Measurements from ENCODE around the gene OR5B3.
"Not testable (repeated sequence)": the region's sequence is repeated elsewhere in the genome, so short reads cannot be mapped to it uniquely, and the experiment has no call there.

OR5B3 gene

DNA sequence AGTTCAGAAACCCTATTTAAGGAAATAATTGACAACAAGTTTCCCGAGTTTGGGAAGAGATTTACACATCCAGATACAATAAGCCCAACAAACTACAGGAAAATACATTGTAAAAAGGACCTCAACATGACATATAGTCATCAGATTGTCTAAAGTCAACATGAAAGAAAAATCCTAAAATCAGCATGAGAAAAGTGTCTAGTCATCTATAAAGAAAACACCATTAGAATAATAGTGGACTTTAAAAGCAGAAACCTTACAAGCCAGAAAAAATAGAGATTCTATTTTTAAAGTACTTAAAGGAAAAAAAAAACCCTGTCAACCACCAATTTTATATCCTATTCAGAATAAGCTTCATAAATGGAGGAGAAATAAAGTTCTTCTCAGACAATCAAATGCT lies 22.6 kb upstream of the OR5B3 start:
- TF ChIP-seq, protein P1, sequence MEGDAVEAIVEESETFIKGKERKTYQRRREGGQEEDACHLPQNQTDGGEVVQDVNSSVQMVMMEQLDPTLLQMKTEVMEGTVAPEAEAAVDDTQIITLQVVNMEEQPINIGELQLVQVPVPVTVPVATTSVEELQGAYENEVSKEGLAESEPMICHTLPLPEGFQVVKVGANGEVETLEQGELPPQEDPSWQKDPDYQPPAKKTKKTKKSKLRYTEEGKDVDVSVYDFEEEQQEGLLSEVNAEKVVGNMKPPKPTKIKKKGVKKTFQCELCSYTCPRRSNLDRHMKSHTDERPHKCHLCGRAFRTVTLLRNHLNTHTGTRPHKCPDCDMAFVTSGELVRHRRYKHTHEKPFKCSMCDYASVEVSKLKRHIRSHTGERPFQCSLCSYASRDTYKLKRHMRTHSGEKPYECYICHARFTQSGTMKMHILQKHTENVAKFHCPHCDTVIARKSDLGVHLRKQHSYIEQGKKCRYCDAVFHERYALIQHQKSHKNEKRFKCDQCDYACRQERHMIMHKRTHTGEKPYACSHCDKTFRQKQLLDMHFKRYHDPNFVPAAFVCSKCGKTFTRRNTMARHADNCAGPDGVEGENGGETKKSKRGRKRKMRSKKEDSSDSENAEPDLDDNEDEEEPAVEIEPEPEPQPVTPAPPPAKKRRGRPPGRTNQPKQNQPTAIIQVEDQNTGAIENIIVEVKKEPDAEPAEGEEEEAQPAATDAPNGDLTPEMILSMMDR (IDR thresholded peaks at IDR 0.05; ENCODE audit: low read depth, low read length): no peak
- TF ChIP-seq EZH2phosphoT487 (IDR thresholded peaks at IDR 0.05; ENCODE audit: low read depth): no peak
- no peaks in the 10 kb centered on the region for H3K79me2 ChIP-seq (ENCODE audit: low read length)
- no peaks in the 10 kb centered on the region for H3K36me3 ChIP-seq (replicated peaks; ENCODE audit: low read depth, low read length)
- H3K27me3 ChIP-seq (ENCODE audit: low read depth, low read length): no peaks in the 10 kb centered on the region; the same call in none of the 2 replicates
- no peaks in the 10 kb centered on the region for H3K9me3 ChIP-seq (ENCODE audit: insufficient read depth, low read length)
- H3K4me2 ChIP-seq (ENCODE audit: low read length): no peak overlapping the region
- H3K9ac ChIP-seq (ENCODE audit: low read length): no peak overlapping the region
- H3K4me3 ChIP-seq (ENCODE audit: low read length): no peak overlapping the region
- H2AFZ ChIP-seq (ENCODE audit: low read depth, low read length): no peak overlapping the region
- no peak overlapping the region for H3K27ac ChIP-seq (ENCODE audit: low read length)
- no peaks in the 10 kb centered on the region for H3K4me1 ChIP-seq (ENCODE audit: low read length)
- H4K20me1 ChIP-seq (ENCODE audit: insufficient read depth, low read length): no peaks in the 10 kb centered on the region

DNA sequence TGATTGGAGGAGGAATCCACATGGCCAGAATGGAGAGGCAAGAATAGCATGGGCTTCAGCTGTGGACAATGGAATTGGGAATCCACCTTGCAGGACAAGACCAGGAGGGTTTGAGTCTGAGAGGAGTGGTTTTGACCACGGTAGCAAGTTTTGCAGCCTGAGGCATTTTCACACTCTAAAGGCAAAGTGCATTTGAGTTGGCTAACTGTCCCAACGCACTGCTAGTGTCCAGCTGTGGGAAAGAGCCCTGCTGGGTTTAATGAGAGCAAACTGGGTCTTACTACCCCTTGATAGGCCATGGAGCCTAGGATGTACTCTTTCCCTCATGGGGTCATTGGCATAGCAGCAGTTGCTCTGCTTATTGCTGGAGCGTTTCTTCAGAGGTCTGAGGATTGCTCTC lies 21.3 kb upstream of the OR5B3 start, which contains the start of gene OR5B2:
TSS of gene OR5B2 (minus strand) at position 101 of the 400 bp plus-strand sequence. CDS start 4,860 bp downstream, outside the sequence.
- H3K4me3 ChIP-seq (ENCODE audit: low read length): no peak within 1 kb of the TSS
- H2AFZ ChIP-seq (ENCODE audit: low read depth, low read length): no peak within 1 kb of the TSS
- H3K4me2 ChIP-seq (ENCODE audit: low read length): no peak within 1 kb of the TSS
- H3K79me2 ChIP-seq (ENCODE audit: low read length): no peaks in the 10 kb centered on the region
- H4K20me1 ChIP-seq (ENCODE audit: insufficient read depth, low read length): no peaks in the 10 kb centered on the region
- no peaks in the 10 kb centered on the region for H3K36me3 ChIP-seq (replicated peaks; ENCODE audit: low read depth, low read length)
- H3K9me3 ChIP-seq (ENCODE audit: insufficient read depth, low read length): no peaks in the 10 kb centered on the region
- TF ChIP-seq, protein P1 (IDR thresholded peaks at IDR 0.05; ENCODE audit: low read depth, low read length): no peak
- no peak for TF ChIP-seq EZH2phosphoT487 (IDR thresholded peaks at IDR 0.05; ENCODE audit: low read depth)
- no peak within 1 kb of the TSS for H3K9ac ChIP-seq (ENCODE audit: low read length)
- H3K27me3 ChIP-seq (ENCODE audit: low read depth, low read length): peaks cover 6% of the 10 kb centered on the region
- H3K4me1 ChIP-seq (ENCODE audit: low read length): no peaks in the 10 kb centered on the region
- H3K27ac ChIP-seq (ENCODE audit: low read length): no peak within 1 kb of the TSS

DNA sequence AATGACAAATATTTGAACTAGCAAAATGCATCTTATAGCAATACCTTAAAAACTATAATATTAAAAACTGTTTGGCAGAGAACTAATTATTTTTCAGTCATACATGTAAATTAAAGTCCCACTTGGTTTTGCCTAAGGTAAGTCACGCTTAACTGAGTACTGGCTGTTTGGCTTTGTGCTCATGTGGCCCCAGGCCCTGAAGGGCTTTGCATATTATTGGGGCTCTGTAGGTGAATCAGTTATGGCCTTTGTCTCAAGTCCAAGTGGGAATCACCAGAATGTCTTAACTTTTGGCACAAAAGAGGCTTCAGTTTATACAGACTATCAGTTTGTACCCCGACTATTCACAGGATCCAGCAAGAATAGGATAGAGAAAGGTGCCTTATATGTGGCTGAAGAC lies 7.1 kb downstream of the OR5B3 start:
- not testable (repeated sequence) for H3K27me3 ChIP-seq (ENCODE audit: low read depth, low read length); H3K9me3 ChIP-seq (ENCODE audit: insufficient read depth, low read length); H3K4me3 ChIP-seq (ENCODE audit: low read length); H2AFZ ChIP-seq (ENCODE audit: low read depth, low read length); H3K79me2 ChIP-seq (ENCODE audit: low read length); H3K9ac ChIP-seq (ENCODE audit: low read length); H4K20me1 ChIP-seq (ENCODE audit: insufficient read depth, low read length); H3K27ac ChIP-seq (ENCODE audit: low read length); H3K36me3 ChIP-seq (replicated peaks; ENCODE audit: low read depth, low read length); H3K4me2 ChIP-seq (ENCODE audit: low read length); H3K4me1 ChIP-seq (ENCODE audit: low read length)

DNA sequence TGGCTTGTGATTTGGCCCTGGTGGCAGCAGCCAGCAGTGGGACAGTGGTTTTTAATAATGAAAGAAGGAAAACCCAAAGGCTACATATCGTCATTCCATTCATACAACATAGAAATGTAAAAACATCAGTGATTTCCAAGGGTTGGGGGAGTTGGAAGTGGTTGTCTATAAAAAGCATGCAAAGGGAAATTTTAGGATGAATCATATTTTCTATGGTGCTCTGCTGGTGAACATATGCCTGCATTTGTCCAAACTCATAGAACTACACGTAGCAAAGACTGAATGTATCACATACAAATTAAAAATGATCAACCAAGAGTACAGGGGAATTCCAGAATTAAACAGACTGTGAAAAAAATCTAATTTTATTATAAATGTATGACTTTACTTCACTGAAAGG lies 11.1 kb downstream of the OR5B3 start:
- Histone ChIP-seq H3K4me2 (ENCODE audit: low read length) (no peak overlapping the region), H3K27ac (ENCODE audit: low read length) (no peak overlapping the region)
- no peak for TF ChIP-seq EZH2phosphoT487 (IDR thresholded peaks at IDR 0.05; ENCODE audit: low read depth)
- TF ChIP-seq, protein P1 (IDR thresholded peaks at IDR 0.05; ENCODE audit: low read depth, low read length): no peak

DNA sequence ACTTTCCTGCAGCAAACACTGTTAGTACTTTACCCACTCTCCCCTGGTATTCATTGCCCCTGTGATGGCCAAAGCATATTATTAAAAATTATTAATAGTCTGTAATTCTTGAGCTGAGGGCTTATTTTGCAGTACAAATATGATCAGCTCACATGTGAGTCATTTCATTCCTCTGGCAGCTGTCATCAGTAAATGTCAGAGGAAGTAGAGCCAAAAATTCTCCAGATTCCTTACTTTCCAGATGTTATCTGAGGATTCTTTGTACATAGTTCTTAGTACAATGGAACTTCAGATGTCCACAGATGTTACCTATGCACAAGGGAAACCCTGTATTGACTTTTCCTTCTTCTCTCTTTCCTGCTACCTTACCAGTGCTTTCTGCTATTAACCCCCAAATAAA lies 12.5 kb downstream of the OR5B3 start:
- H2AFZ ChIP-seq (ENCODE audit: low read depth, low read length): no peak overlapping the region
- no peaks in the 10 kb centered on the region for H3K79me2 ChIP-seq (ENCODE audit: low read length)
- TF ChIP-seq, protein P1 (IDR thresholded peaks at IDR 0.05; ENCODE audit: low read depth, low read length): no peak
- no peak for TF ChIP-seq EZH2phosphoT487 (IDR thresholded peaks at IDR 0.05; ENCODE audit: low read depth)
- no peaks in the 10 kb centered on the region for H3K9me3 ChIP-seq (ENCODE audit: insufficient read depth, low read length)
- H3K4me2 ChIP-seq (ENCODE audit: low read length): no peak overlapping the region
- H3K4me1 ChIP-seq (ENCODE audit: low read length): no peaks in the 10 kb centered on the region
- no peak overlapping the region for H3K9ac ChIP-seq (ENCODE audit: low read length)
- H3K27me3 ChIP-seq (ENCODE audit: low read depth, low read length): no peaks in the 10 kb centered on the region
- H3K4me3 ChIP-seq (ENCODE audit: low read length): no peak overlapping the region
- H3K27ac ChIP-seq (ENCODE audit: low read length): no peak overlapping the region
- H3K36me3 ChIP-seq (replicated peaks; ENCODE audit: low read depth, low read length): no peaks in the 10 kb centered on the region
- H4K20me1 ChIP-seq (ENCODE audit: insufficient read depth, low read length): no peaks in the 10 kb centered on the region

More for the DNA sequence above, 11.1 kb downstream of the OR5B3 start:
- H3K4me3 ChIP-seq (ENCODE audit: low read length): no peak overlapping the region
- no peaks in the 10 kb centered on the region for H3K9me3 ChIP-seq (ENCODE audit: insufficient read depth, low read length)
- no peak overlapping the region for H3K9ac ChIP-seq (ENCODE audit: low read length)
- H3K36me3 ChIP-seq (replicated peaks; ENCODE audit: low read depth, low read length): no peaks in the 10 kb centered on the region
- H2AFZ ChIP-seq (ENCODE audit: low read depth, low read length): no peak overlapping the region
- no peaks in the 10 kb centered on the region for H4K20me1 ChIP-seq (ENCODE audit: insufficient read depth, low read length)
- H3K79me2 ChIP-seq (ENCODE audit: low read length): no peaks in the 10 kb centered on the region
- H3K4me1 ChIP-seq (ENCODE audit: low read length): no peaks in the 10 kb centered on the region
- no peaks in the 10 kb centered on the region for H3K27me3 ChIP-seq (ENCODE audit: low read depth, low read length)
